A549 (cell line): ENCODE results near the gene CBX5.

ENCODE experiments used
- KDM1A ChIP-seq: fragments of 200-600 bp; sonication (generic); IDR thresholded peaks from 2 replicates; pipeline ENCODE4 v1.6.1; 2016; ENCODE audit warnings: low read depth, mild to moderate bottlenecking
- POLR2A ChIP-seq: IDR thresholded peaks from 2 replicates; pipeline ENCODE4 v1.6.1; 2012; ENCODE audit warnings: mild to moderate bottlenecking, low read length
- POLR2AphosphoS2 ChIP-seq: conservative IDR thresholded peaks from 2 replicates; pipeline ENCODE4 v1.6.1; 2012; ENCODE audit warnings: low read length, improper control_type of control experiment, inconsistent platforms
- RFX5 ChIP-seq: fragments of 450-650 bp; IDR thresholded peaks from 2 replicates; pipeline ENCODE4 v1.7.1; 2014; ENCODE audit warnings: antibody characterized with exemption, mild to moderate bottlenecking, moderate library complexity
- ZFP36 ChIP-seq: fragments of 450-650 bp; IDR thresholded peaks from 2 replicates; pipeline ENCODE4 v1.6.1; 2014; ENCODE audit warnings: borderline replicate concordance; ENCODE audit not compliant: partially characterized antibody
- TF ChIP-seq, protein P1 (sequence below): IDR thresholded peaks from 2 replicates; pipeline ENCODE4 v1.6.1; 2012
- TF ChIP-seq, protein P2 (sequence below): fragments of >200 bp; sonication (Bioruptor Twin); formaldehyde crosslinking; IDR thresholded peaks from 3 replicates; pipeline ENCODE4 v1.5.1; 2016
- TF ChIP-seq, protein P3 (sequence below): fragments of 200-600 bp; sonication (generic); IDR thresholded peaks from 2 replicates; pipeline ENCODE4 v1.6.1; 2016; ENCODE audit warnings: antibody characterized with exemption, mild to moderate bottlenecking, moderate library complexity

DNA sequence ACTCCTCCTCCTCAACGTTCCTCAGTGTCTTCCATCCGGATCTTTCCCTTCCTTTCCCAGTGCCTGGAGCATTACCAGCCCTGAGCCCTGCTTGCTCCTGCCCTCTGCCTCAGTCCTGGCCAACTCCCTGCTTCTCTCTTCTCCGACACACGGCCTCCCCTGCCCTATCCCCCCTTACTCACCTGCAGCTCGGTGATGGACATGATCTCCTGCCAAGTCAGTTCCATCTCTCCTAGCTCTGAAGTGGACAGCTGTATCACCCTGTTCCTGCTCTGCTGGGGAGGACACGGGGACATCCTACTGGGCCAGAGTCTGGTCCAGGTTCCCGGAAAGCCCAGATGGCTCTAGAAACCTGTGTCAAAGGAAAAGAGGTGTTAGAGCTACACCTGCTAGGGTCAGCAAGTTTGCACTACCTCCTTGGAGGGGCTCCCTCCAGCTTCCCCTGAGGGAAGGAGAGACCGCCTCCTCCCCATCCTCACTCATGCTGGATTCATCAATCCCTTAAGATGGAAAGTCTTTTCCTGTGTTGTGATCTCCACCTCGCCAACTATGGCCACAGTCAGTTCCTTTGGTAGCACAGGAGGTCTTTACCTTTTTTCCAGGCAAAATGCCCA, 15.1 kb upstream of the CBX5 start:
- TF ChIP-seq POLR2AphosphoS2 (no peak), RFX5 (no peak), KDM1A (no peak), ZFP36 (no peak), POLR2A (no peak)
- TF ChIP-seq, protein P1, sequence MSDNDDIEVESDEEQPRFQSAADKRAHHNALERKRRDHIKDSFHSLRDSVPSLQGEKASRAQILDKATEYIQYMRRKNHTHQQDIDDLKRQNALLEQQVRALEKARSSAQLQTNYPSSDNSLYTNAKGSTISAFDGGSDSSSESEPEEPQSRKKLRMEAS: no peak
- TF ChIP-seq, protein P2, sequence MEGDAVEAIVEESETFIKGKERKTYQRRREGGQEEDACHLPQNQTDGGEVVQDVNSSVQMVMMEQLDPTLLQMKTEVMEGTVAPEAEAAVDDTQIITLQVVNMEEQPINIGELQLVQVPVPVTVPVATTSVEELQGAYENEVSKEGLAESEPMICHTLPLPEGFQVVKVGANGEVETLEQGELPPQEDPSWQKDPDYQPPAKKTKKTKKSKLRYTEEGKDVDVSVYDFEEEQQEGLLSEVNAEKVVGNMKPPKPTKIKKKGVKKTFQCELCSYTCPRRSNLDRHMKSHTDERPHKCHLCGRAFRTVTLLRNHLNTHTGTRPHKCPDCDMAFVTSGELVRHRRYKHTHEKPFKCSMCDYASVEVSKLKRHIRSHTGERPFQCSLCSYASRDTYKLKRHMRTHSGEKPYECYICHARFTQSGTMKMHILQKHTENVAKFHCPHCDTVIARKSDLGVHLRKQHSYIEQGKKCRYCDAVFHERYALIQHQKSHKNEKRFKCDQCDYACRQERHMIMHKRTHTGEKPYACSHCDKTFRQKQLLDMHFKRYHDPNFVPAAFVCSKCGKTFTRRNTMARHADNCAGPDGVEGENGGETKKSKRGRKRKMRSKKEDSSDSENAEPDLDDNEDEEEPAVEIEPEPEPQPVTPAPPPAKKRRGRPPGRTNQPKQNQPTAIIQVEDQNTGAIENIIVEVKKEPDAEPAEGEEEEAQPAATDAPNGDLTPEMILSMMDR: no peak
- TF ChIP-seq, protein P3, sequence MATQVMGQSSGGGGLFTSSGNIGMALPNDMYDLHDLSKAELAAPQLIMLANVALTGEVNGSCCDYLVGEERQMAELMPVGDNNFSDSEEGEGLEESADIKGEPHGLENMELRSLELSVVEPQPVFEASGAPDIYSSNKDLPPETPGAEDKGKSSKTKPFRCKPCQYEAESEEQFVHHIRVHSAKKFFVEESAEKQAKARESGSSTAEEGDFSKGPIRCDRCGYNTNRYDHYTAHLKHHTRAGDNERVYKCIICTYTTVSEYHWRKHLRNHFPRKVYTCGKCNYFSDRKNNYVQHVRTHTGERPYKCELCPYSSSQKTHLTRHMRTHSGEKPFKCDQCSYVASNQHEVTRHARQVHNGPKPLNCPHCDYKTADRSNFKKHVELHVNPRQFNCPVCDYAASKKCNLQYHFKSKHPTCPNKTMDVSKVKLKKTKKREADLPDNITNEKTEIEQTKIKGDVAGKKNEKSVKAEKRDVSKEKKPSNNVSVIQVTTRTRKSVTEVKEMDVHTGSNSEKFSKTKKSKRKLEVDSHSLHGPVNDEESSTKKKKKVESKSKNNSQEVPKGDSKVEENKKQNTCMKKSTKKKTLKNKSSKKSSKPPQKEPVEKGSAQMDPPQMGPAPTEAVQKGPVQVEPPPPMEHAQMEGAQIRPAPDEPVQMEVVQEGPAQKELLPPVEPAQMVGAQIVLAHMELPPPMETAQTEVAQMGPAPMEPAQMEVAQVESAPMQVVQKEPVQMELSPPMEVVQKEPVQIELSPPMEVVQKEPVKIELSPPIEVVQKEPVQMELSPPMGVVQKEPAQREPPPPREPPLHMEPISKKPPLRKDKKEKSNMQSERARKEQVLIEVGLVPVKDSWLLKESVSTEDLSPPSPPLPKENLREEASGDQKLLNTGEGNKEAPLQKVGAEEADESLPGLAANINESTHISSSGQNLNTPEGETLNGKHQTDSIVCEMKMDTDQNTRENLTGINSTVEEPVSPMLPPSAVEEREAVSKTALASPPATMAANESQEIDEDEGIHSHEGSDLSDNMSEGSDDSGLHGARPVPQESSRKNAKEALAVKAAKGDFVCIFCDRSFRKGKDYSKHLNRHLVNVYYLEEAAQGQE: no peak
